Peyer's patch (tissue), 4 donors: Measurements from ENCODE around the gene FAM180A. TPM values are rescaled to one million over a fixed set of nuclear protein-coding genes. Genes with fewer than 3 reads are reported as not detected.

Experiments
- DNase-seq, 3 donors: peaks; one replicate each; pipeline ENCODE4 v3.0.0-alpha.2; 2017 to 2019
- H3K27ac ChIP-seq, 4 donors: fragments of 200-600 bp; sonication (generic); one replicate each; pipeline ENCODE4 v1.5.1; 2016 to 2019
- H3K27me3 ChIP-seq, 2 donors: fragments of 200-600 bp; sonication (generic); one replicate each; pipeline ENCODE4 v1.5.1; 2019
- H3K36me3 ChIP-seq, 3 donors: fragments of 200-600 bp; sonication (generic); one replicate each; pipeline ENCODE4 v1.5.1; 2016 to 2019
- H3K4me1 ChIP-seq, 4 donors: fragments of 200-600 bp; sonication (generic); one replicate each; pipeline ENCODE4 v1.5.1; 2016 to 2019
- H3K4me3 ChIP-seq, 4 donors: fragments of 200-600 bp; sonication (generic); 1 replicate in 3 of 4; 2 replicates in 1 of 4; pipeline ENCODE4 v1.5.1; 2016 to 2019; ENCODE audit warnings: mild to moderate bottlenecking in 1 of 4
- H3K9me3 ChIP-seq, 4 donors: fragments of 200-600 bp; sonication (generic); one replicate each; pipeline ENCODE4 v1.5.1; 2016 to 2019; ENCODE audit warnings: mild to moderate bottlenecking in 1 of 4
- POLR2A ChIP-seq, 2 donors: fragments of 450-650 bp; IDR thresholded peaks; one replicate each; pipeline ENCODE4 v1.5.1; 2017; ENCODE audit warnings: antibody characterized with exemption in 2 of 2, mild to moderate bottlenecking in 2 of 2, moderate library complexity in 2 of 2
- total RNA-seq, 4 donors: library from RNA; depleted of rRNA; stranded (reverse); fragments of >200 nt; gene quantifications; one replicate each; pipeline ENCODE4 v1.1.0, GENCODE V29; 2016
- TF ChIP-seq, protein P1 (sequence below), 6 experiments: fragments of 450-650 bp in 4 of 6; fragments of 200-600 bp in 2 of 6; sonication (generic) in 1 of 6; IDR thresholded peaks; one replicate each; pipeline ENCODE4 v1.5.1; 2017 to 2019; ENCODE audit warnings: antibody characterized with exemption in 6 of 6, mild to moderate bottlenecking in 3 of 6, moderate library complexity in 1 of 6

The FAM180A gene
- total RNA-seq, 4 donors from 2014 or later, result 3.3 to 4.4 TPM; not detected in 2

DNA sequence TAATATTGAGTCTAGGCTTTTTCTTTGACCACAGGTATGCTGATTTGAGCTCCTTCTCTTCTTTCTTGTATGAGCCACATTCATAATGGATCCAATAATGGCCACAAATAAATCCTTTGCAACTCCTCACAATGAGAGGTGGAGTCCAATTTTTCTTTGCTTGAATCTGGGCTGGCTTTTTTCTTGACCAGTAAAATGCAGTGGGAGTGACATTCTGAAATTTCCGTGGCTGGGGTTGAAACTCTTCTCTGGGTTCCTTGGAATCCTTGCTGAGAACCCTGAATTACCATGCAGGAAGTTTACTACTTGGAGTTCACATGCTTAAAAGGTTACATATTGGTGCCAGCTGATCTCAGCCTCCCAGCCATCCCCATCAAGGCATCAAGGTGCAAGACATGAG lies 22.4 kb upstream of the FAM180A start:
- DNase-seq, result no peak
- TF ChIP-seq POLR2A (IDR thresholded peaks at IDR 0.05), result no peak
- TF ChIP-seq, protein P1, sequence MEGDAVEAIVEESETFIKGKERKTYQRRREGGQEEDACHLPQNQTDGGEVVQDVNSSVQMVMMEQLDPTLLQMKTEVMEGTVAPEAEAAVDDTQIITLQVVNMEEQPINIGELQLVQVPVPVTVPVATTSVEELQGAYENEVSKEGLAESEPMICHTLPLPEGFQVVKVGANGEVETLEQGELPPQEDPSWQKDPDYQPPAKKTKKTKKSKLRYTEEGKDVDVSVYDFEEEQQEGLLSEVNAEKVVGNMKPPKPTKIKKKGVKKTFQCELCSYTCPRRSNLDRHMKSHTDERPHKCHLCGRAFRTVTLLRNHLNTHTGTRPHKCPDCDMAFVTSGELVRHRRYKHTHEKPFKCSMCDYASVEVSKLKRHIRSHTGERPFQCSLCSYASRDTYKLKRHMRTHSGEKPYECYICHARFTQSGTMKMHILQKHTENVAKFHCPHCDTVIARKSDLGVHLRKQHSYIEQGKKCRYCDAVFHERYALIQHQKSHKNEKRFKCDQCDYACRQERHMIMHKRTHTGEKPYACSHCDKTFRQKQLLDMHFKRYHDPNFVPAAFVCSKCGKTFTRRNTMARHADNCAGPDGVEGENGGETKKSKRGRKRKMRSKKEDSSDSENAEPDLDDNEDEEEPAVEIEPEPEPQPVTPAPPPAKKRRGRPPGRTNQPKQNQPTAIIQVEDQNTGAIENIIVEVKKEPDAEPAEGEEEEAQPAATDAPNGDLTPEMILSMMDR (IDR thresholded peaks at IDR 0.05), result no peak
- H3K27ac ChIP-seq, result no peak overlapping the region
- no peaks in the 10 kb centered on the region for H3K27me3 ChIP-seq
- H3K36me3 ChIP-seq, result no peaks in the 10 kb centered on the region
- no peak overlapping the region for H3K4me3 ChIP-seq
- no peaks in the 10 kb centered on the region for H3K9me3 ChIP-seq
- H3K4me1 ChIP-seq, result no peaks in the 10 kb centered on the region

DNA sequence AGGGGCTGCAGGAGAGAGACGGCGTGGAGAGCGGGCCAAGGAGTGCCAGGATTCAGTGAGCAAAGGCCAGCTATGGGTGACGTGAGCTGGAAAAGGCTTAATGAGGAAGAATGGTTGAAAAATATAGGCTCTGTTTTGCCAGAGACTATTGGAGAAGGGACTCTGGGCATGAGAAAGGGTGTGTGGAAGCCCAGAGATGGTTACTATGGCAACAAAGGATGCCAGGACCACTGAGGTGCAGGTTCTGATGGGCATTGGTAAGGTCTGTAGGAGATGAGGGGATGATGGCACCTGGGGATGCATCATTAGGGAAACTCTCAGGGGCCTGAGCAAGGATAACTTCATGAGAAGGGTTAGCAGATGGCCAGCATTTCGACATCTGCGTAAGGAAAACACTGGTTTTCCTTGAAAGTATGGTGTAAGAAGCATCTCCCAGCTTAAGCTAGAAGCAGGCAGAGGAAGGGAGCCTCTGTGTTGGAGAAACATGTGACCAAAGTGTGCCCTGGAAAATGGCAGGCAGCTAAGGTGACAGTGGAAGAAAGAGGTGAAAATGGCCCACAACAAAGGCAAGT lies 21.6 kb upstream of the FAM180A start:
- Histone ChIP-seq H3K27me3 (no peaks in the 10 kb centered on the region), H3K27ac (no peak overlapping the region), H3K4me1 (no peaks in the 10 kb centered on the region), H3K4me3 (no peak overlapping the region), H3K9me3 (no peaks in the 10 kb centered on the region), H3K36me3 (no peaks in the 10 kb centered on the region)
- DNase-seq, result no peak
- TF ChIP-seq, protein P1 (IDR thresholded peaks at IDR 0.05), result no peak
- TF ChIP-seq POLR2A (IDR thresholded peaks at IDR 0.05), result no peak

DNA sequence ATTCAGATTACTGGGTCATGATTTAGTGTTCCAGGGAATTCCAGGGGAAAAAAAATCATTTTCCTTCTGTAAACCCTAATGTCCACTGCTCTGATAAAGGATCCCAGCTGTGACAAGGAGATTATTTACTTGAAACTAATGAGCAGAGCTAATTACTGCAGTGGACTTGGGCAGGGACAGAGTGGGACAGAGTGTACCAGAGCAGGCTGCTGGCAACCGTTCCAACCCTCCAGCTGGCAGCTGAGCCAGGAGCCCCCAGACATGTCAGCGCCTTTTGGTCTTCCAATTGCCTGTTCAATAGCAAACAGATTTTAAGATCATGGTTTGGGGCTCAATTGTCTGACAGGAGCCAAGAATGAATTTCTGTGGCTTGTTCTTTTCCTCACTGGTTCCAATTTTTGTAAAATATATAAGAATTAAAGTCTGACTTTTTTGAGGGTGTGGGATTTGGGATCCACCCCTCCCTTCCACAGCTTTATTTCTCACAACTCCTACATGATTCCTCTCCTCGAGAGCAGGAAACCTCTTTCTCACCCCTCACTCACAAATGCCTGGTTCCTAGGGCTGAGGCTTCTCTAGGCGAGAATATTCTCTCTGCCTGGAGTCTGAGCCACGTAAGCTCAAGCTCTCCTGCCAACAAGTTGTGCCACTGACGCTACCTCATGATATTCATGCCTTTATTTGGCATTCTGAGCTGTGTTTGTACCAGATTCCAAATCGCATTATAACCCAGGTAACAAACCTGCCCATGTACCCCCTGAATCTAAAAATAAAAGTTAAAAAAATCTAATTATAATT lies 20.6 kb upstream of the FAM180A start:
- no peak overlapping the region for H3K27ac ChIP-seq
- H3K36me3 ChIP-seq, result no peaks in the 10 kb centered on the region
- no peaks in the 10 kb centered on the region for H3K9me3 ChIP-seq
- H3K4me1 ChIP-seq, result no peaks in the 10 kb centered on the region
- no peaks in the 10 kb centered on the region for H3K27me3 ChIP-seq
- TF ChIP-seq POLR2A (IDR thresholded peaks at IDR 0.05), result no peak
- TF ChIP-seq, protein P1 (IDR thresholded peaks at IDR 0.05), result no peak
- H3K4me3 ChIP-seq, result no peak overlapping the region
- no peak for DNase-seq

DNA sequence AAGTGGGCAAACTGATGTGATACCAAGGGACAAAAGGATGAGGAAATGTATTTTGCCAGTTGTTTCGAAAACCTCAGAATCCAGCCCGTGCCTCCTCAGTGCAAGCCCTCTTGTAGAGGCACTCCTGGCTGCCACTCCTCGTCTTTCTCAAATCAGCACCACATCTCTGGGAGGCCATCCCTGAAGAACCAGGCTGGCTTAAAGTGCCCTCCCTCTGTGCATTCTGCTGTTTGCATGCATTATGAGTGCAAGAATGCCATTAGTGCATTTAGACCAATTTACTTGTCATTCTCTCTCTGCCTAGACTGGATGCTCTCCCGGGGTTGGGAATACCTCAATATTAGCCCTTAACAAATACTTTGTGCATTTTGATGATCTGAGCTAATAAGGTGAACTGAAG lies 19.9 kb upstream of the FAM180A start:
- Histone ChIP-seq H3K27me3 (no peaks in the 10 kb centered on the region), H3K36me3 (no peaks in the 10 kb centered on the region), H3K4me1 (no peaks in the 10 kb centered on the region), H3K9me3 (no peaks in the 10 kb centered on the region), H3K4me3 (no peak overlapping the region), H3K27ac (no peak overlapping the region)
- no peak for DNase-seq
- TF ChIP-seq, protein P1 (IDR thresholded peaks at IDR 0.05), result no peak
- TF ChIP-seq POLR2A (IDR thresholded peaks at IDR 0.05), result no peak

DNA sequence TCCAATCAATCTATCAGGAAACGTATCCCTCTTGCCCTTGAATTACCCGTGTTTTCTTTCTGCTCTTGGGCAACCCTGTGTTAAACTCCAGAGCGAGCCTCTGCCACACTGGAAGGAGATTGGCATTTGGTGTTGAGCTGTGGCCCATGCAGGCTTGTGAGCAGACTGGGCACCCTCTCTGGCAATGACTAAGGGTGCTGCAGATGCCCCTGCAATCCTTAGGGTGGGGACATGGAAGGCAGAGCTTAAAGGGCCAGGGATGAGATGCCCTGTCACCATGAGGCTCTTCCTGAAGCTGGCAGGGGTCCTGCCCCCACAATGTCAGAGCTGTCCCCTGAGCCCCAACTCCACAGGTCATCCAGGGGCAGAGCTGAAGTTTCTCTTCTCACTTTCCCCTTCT lies 19.5 kb upstream of the FAM180A start:
- no peaks in the 10 kb centered on the region for H3K36me3 ChIP-seq
- no peaks in the 10 kb centered on the region for H3K9me3 ChIP-seq
- TF ChIP-seq, protein P1 (IDR thresholded peaks at IDR 0.05), result no peak
- no peak for TF ChIP-seq POLR2A (IDR thresholded peaks at IDR 0.05)
- H3K27me3 ChIP-seq, result no peaks in the 10 kb centered on the region
- no peak overlapping the region for H3K4me3 ChIP-seq
- DNase-seq, result no peak
- H3K27ac ChIP-seq, result no peak overlapping the region
- no peaks in the 10 kb centered on the region for H3K4me1 ChIP-seq
